ENCODE results near the gene PKD1.

DNA sequence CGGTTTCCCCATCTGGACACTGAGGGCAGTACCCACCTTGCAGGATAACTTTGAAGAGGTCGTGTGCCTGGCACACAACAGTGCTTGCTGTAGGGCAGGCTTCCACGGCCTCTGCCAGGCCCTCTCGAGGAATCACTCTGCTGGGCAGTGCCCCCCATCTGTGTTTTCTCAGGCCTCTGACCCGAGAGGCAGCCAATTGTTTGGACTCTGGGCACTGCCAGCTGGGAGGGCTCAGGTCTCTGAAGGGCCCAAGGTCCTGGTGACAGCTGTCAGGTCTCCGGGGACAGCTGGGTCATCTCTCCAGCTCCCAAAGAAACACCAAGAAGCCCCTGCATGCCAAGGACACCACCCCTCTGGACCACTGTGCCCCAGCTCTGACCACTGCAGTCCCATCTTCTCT, 11.7 kb upstream of the PKD1 start:
- TF ChIP-seq POLR2A (IDR thresholded peaks at IDR 0.05): no peak
- TF ChIP-seq, protein P1, sequence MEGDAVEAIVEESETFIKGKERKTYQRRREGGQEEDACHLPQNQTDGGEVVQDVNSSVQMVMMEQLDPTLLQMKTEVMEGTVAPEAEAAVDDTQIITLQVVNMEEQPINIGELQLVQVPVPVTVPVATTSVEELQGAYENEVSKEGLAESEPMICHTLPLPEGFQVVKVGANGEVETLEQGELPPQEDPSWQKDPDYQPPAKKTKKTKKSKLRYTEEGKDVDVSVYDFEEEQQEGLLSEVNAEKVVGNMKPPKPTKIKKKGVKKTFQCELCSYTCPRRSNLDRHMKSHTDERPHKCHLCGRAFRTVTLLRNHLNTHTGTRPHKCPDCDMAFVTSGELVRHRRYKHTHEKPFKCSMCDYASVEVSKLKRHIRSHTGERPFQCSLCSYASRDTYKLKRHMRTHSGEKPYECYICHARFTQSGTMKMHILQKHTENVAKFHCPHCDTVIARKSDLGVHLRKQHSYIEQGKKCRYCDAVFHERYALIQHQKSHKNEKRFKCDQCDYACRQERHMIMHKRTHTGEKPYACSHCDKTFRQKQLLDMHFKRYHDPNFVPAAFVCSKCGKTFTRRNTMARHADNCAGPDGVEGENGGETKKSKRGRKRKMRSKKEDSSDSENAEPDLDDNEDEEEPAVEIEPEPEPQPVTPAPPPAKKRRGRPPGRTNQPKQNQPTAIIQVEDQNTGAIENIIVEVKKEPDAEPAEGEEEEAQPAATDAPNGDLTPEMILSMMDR (IDR thresholded peaks at IDR 0.05): no peak
